ENCODE results near the gene LPP.

The LPP gene

DNA sequence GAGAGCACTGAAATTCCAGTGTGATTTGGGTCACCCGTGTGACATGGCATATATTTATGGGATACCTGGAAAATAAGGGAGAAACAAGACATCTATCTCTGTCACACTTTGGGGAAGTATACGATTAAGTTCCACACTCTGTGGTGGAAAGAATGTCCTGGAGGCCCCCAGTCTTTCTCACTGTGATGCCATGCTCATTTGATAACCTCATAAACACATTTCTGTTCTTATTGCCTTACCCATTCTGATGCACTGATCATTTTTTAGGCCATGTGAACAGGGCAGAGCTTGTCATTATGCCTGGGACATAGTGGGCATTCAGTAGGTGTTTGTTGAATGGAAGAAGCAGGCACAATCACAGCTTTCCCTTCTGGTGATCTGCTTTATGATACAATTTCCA, 668.5 kb downstream of the LPP start:
- DNase-seq = no peak

GRCh38 chr3:188824566-188824965, 670.6 kb downstream of the LPP start:
- no peak for DNase-seq

- no peak for DNase-seq
Observed at GRCh38 chr3:188825901-188826300, 671.9 kb downstream of the LPP start.

GRCh38 chr3:188826574-188826973, 672.6 kb downstream of the LPP start:
- DNase-seq = no peak

DNA sequence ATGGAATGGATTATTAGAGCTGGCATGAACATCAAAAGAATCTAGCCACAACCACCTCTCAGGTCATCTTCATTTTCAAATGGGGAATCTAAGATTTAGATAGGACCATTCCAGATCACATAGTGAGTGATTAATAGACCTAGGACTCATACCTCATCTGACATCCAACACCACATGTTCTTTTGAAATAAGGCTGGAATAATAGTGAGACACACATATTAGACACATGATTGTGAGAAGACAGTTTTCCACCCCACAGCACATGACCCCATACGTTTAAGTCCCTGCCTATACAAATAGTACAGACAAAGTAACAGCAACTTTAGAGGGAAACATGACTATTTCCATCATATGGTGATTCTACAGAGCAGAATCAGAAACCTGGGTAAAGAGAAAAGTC, 673.1 kb downstream of the LPP start:
- no peak for DNase-seq

DNA sequence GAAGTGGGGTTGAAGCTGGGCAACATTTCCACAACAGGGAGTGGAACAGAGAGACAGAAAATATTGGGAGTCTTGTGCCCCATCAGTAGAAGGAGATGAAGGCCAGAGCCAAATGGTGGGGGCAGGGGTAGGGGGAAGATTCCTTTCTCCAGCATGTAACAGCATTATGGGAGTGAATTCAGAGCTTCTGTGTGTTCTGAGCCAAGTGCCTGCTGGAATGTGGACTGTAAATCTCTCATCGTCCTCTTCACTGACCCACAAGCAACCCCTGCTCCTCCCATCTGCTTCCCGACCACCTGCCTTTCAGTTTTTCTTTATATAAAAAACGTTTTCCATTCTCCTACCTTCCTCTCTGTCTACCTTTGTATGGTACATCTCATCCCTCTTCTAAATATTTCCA, 673.6 kb downstream of the LPP start:
- DNase-seq = no peak

DNA sequence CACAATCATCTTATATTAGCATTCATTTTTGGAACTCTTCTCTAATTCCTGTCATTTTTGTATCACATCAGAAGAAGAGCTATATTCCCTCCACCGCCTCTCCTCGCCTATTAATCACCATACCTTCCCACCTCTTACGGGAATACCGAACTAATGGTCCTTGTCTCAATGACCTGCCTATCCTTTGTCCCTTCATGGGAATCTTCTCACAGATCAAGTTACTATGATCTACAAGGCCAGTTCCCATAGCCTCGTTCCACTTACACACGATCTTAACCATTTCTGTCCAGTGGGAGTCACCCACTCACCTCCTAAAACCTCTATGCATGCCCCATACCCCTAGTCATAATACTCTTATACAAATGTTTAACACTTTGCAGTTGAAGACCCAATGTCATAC, 675.2 kb downstream of the LPP start:
- DNase-seq = no peak

- DNase-seq = no peak
Observed at GRCh38 chr3:188829576-188829975, 675.6 kb downstream of the LPP start.

GRCh38 chr3:188830893-188831292, 676.9 kb downstream of the LPP start:
- no peak for DNase-seq

DNA sequence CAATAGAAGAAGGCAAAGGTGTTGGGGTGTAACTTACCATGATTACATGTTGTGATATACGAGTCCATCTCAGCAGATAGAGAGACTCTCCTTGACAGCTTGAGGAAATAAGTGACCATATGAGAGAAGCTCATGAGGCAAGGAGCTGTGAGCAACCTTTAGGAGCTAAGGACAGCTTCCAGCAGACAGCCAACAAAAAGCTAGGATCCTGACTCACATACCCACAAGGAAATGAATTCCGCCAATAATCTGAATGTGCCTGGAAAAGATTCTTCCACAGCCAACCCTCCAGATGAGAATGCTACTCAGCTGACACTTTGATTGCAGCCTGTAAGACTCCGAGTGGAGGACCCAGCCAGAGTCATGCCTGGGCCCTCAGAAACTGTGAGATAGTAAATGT, 678.2 kb downstream of the LPP start:
- no peak for DNase-seq

GRCh38 chr3:188832961-188833721, 679.2 kb downstream of the LPP start:
- no peak for DNase-seq

DNA sequence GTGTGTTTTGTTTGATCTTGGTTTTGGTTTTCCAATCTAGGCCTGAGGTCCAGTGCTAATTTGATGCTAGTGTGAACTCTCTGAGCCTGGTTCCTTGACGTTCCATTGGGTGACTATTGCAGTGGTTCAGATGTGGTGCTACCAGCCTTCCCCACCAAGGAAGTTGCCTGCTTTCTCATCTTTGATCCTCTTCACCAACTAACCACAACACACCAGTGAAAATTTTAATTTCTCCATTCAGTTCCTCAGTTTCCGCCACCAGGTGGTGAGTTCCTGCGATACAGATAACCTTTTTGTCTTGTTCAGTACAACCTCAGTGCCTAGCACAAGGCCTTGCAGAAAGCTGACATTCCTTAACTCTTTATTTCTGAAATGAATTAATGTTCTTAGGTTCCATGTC, 680.4 kb downstream of the LPP start:
- DNase-seq = peak; percentile 35 to 38

DNA sequence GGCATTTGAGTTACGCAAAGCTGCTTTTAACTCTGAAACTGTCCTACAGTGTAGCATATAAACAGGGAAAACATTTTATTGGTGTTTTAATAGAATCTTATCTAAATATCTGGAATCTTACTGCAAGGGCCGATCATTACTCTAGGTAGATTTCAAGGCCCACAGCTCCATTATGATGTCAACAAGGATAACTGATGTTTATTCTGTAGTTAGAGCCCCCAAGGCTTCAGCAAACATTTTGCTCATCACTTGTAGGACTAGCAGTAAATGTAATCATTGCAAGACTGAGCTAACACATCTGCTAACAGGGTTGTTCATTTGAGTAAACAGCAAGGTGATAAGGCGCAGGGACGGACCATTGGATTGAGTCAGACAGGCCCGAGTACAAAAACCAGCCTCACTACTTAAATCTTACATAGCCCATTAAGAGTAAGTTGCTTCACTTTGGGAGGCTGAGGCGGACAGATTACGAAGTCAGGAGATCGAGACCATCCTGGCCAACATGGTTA, 685.3 kb downstream of the LPP start:
- DNase-seq = no peak

- no peak for DNase-seq
Observed at GRCh38 chr3:188840290-188840689, 686.3 kb downstream of the LPP start.

DNA sequence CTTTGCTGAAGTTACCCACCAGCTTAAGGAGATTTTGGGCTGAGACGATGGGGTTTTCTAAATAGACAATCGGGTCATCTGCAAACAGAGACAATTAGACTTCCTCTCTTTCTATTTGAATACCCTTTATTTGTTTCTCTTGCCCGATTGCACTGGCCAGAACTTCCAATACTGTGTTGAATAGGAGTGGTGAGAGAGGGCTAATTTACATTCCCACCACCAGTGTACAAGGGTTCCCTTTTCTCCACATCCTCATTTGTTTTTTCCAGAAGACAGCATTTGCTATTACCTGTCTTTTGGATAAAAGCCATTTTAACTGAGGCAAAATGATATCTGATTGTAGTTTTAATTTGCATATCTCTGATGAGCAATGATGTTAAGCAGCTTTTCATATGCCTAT, 687.9 kb downstream of the LPP start:
- no peak for DNase-seq

DNA sequence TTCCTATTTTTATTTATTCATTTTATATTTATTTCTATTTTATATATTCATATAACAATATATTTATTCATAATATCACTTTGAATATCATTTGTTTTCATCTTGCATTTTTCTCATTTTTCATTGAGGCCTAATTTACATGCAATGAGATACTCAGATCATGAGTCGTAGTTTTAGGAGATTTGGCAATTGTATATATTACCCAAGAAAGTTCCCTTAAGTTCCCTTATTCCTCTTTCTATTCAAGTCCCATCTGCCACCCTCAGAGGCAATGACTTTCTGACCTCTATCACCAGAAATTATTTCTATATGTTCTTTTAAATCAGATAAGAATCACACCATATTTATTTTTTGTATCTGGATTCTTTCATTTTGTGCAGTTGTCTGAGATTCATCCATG, 688.7 kb downstream of the LPP start:
- no peak for DNase-seq

DNA sequence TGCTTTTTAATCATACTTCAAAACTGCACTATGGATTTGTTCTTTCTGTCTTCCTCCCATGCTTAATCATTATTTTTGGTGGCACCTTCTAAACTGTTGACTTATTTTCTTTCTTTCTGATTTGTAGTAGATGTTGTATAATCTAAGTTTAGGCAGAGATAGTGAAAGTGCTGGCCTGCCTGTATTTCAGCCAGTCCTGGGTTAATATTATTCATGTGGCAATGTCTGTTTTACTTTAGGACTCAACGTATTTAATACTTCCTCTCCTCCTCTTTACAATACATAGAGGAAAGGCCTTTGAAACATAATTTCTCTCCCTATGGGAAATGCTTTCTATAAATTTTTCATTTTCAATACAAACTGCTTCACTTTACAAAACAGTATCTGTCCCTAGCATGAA, 690.1 kb downstream of the LPP start:
- no peak for DNase-seq

DNA sequence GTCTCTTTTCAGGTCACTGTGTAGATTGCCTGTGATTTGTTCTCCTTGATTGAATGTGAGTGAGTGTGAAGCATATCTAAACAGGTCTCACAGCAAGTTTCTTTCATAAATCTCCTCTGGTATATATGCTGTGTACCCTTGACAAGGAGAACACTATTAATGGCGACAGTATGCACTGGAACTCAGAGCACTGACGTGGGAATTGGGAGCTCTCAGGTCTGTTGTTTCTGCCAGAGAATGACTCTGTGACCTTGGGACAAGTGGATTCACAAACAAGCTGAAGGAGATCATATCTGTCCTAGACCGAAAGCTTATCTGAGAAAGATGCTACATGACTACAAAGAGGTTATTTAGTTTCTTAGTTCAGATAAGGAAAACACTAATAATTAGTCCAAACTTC, 691.6 kb downstream of the LPP start:
- no peak for DNase-seq

GRCh38 chr3:188848947-188849346, 695.0 kb downstream of the LPP start:
- DNase-seq = no peak

DNA sequence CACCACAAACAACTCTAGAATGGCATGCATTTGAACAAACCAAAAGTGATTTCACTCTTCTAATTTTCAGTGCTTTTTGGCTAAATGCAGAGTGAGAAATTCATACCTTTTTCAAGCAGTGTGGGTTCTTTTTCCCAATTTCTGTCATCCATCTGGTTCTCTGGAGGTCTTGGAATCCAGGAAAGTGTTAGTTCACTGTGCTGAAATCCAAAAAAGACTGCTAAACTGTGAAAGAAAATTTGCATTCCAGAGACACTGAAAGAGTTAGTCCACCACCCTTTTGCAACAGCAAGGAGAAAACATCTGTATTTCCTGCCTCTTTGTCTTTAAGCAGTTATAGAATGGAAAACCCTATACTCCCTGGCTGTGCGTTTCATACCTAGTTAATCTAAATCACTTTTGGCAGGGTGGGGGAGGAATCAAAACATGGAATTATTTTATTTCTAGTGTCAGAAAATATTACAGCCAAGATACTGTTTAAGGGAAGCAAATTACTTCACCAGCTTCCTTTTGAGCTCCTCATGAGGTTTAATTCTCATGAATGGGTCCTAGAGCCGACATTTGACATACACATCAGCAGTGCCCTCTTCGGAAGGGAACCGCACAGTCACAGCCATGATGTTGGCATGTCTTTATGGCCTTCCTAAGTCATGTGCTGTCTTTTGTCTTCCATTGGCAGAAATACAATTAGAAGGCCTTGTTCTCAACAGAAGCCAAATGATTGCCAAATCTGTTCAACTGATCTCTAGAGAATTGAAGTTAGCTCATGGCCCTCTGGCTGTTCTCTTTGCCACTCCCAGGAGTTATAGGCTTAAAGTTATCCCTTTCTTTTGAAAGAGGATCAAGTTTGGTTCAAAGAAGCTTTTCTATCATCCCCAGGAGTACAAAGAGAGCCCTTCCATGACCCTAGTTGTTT, 700.2 kb downstream of the LPP start:
- DNase-seq = no peak

DNA sequence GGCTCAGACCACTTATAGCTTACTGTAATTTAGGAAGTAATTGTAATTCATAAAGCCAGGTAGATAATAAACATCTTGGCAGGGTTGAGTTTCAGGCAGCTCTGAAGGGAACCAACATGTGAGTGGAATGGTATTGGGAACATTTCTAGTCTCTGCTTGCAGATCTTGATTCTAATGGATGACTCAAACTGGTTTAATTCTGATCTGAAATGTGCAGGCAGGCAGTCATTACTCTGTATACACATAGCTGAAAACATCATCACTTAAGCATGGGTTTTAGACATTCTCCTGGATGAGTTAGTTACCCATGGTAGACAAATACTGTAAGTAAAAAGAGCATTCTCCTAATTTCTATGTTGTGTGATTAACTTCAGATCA, 700.8 kb downstream of the LPP start:
- DNase-seq = no peak

DNA sequence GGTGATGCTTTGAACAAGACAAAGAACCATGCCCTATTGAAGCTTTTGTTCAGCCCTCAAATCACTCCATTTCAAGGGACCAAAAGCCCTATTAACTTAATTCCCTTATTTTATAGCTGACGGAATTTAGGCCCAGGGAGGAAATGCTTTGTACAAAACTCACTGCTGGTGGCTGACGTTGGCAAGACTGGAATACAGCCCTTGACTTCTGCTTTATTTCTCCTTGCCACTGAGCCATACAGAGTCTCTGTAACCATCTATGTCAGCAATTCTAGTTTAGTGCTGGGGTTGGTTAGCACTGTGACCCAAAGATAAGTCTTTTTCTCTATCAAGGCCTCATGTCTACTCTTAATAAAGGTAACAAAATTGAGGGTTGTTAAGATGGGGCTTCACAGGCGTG, 701.7 kb downstream of the LPP start:
- DNase-seq = no peak

GRCh38 chr3:188860147-188860546, 706.2 kb downstream of the LPP start:
- no peak for DNase-seq

Data from stimulated activated CD4-positive, alpha-beta T cell treated with anti-CD3 and anti-CD28 coated beads, Interleukin-2, amount 100 ng/mL, for 24 hours (primary cell).